Neural crest cell (in vitro differentiated cells): ENCODE results near the gene CPA5. TPM values are rescaled to one million over a fixed set of nuclear protein-coding genes. Genes with fewer than 3 reads are reported as not detected.

Experiments
- DNase-seq: peaks from one replicate; pipeline ENCODE4 v3.0.0; 2021; ENCODE audit warnings: low read depth, mixed read lengths, low spot score
- H3K27ac Mint-ChIP-seq: one replicate; pipeline ENCODE4 v1.8.0; 2021; ENCODE audit warnings: mild to moderate bottlenecking, mixed read lengths; ENCODE audit not compliant: unreplicated experiment
- H3K27me3 Mint-ChIP-seq: 2 replicates; pipeline ENCODE4 v1.8.0; 2021; ENCODE audit warnings: low read depth, mild to moderate bottlenecking, mixed read lengths
- H3K36me3 Mint-ChIP-seq: 2 replicates; pipeline ENCODE4 v1.8.0; 2021; ENCODE audit warnings: low read depth, mild to moderate bottlenecking, mixed read lengths
- H3K4me1 Mint-ChIP-seq: 2 replicates; pipeline ENCODE4 v1.8.0; 2021; ENCODE audit warnings: mixed read lengths
- H3K4me3 Mint-ChIP-seq: one replicate; pipeline ENCODE4 v1.8.0; 2021; ENCODE audit warnings: mild to moderate bottlenecking, mixed read lengths
- H3K9me3 Mint-ChIP-seq: 2 replicates; pipeline ENCODE4 v1.8.0; 2021; ENCODE audit warnings: mixed read lengths
- total RNA-seq: library from RNA; stranded (reverse); gene quantifications from 2 replicates; pipeline ENCODE4 v1.2.1, GENCODE V29; 2021
- TF ChIP-seq, protein P1 (sequence below): fragments of 200-600 bp; sonication (generic); conservative IDR thresholded peaks from 2 replicates; pipeline ENCODE4 v1.5.0; 2021; ENCODE audit warnings: antibody characterized with exemption, mild to moderate bottlenecking

Gene CPA5
- total RNA-seq, 1 donor from 2014 or later: not detected

DNA sequence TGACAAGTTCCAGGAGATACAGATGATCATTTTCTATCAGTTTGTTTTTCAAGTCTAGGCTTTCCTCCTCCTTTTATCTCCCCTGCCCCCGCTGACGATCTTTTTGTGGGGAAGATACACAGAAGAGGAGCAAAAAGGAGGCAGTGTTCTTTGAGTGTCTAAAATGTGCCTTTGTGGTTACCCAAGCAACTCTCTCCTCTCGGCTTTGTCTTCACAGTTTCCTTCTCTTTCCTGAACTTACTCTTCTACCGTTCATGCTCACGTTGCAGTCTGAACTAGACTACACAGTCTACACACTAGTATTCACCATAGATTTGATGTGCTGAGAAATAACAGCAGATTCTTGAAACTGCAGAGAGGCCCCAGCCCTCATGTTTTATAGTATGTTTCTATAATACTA is 72.6 kb downstream of the CPA5 start:
- Mint-ChIP-seq H3K27ac (peak overlapping the region; percentile 91), H3K36me3 (no peaks in the 10 kb centered on the region), H3K27me3 (no peaks in the 10 kb centered on the region), H3K9me3 (no peaks in the 10 kb centered on the region), H3K4me3 (no peak overlapping the region), H3K4me1 (peaks cover 48% of the 10 kb centered on the region)
- TF ChIP-seq, protein P1, sequence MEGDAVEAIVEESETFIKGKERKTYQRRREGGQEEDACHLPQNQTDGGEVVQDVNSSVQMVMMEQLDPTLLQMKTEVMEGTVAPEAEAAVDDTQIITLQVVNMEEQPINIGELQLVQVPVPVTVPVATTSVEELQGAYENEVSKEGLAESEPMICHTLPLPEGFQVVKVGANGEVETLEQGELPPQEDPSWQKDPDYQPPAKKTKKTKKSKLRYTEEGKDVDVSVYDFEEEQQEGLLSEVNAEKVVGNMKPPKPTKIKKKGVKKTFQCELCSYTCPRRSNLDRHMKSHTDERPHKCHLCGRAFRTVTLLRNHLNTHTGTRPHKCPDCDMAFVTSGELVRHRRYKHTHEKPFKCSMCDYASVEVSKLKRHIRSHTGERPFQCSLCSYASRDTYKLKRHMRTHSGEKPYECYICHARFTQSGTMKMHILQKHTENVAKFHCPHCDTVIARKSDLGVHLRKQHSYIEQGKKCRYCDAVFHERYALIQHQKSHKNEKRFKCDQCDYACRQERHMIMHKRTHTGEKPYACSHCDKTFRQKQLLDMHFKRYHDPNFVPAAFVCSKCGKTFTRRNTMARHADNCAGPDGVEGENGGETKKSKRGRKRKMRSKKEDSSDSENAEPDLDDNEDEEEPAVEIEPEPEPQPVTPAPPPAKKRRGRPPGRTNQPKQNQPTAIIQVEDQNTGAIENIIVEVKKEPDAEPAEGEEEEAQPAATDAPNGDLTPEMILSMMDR: no peak
- no peak for DNase-seq

DNA sequence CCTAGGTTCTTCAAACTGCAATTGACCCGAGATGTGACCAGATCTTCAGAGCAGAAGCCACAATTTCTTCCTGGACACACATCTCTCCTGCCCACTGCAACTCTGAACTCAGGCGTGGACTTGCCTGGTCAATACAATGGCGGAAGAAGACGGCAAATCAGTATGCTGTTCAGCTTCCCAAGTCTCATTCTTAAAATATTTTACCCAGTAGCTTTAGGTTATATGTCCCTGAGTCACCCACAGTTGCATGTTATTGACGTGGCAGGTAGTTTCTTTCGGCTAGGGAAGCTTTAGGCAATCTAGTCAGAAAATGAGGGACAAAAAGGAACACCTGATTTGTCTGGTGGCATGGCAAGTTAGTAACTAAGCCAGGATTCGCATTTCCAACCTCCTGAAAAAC is 73.7 kb downstream of the CPA5 start:
- TF ChIP-seq, protein P1: no peak
- Mint-ChIP-seq H3K27me3 (no peaks in the 10 kb centered on the region), H3K9me3 (no peaks in the 10 kb centered on the region), H3K27ac (no peak overlapping the region), H3K4me1 (peaks cover 48% of the 10 kb centered on the region), H3K36me3 (no peaks in the 10 kb centered on the region), H3K4me3 (no peak overlapping the region)
- no peak for DNase-seq

Other genes starting within 250 kb of the CPA5 start
- 41.8 and 43.6 TPM in 2 replicates for gene TMEM209, start 139.4 kb upstream of the CPA5 start, total RNA-seq
- not detected in 2 replicates for gene SSMEM1, start 137.0 kb upstream of the CPA5 start, total RNA-seq
- 0.55 and 1.2 TPM in 2 replicates for gene CPA2, start 78.0 kb upstream of the CPA5 start, total RNA-seq
- gene CPA4, start 51.7 kb upstream of the CPA5 start, total RNA-seq: 0.41 and 0.72 TPM in 2 replicates
- not detected in 2 replicates for gene CPA1, start 35.7 kb downstream of the CPA5 start, total RNA-seq
- 27.8 and 29.3 TPM in 2 replicates for gene CEP41, start 96.2 kb downstream of the CPA5 start, total RNA-seq
- 212 and 236 TPM in 2 replicates for gene MEST, start 147.3 kb downstream of the CPA5 start, total RNA-seq